ENCODE results near the gene SGSH. TPM values are rescaled to one million over a fixed set of nuclear protein-coding genes. Genes with fewer than 3 reads are reported as not detected.

Gene SGSH
- total RNA-seq, 1 donor from 2014 or later: 24.0 TPM

- no peaks in the 10 kb centered on the region for H3K9me3 ChIP-seq (ENCODE audit: insufficient read depth, low read depth, low read length)
- no peak for TF ChIP-seq EZH2 (IDR thresholded peaks at IDR 0.05; ENCODE audit: insufficient read depth, low read length)
- TF ChIP-seq CTCF (IDR thresholded peaks at IDR 0.05; ENCODE audit: insufficient read depth, low read depth, low read length): no peak
- peaks cover 5% of the 10 kb centered on the region for H3K36me3 Mint-ChIP-seq (ENCODE audit: low read depth, unreplicated experiment)
- peaks cover 2% of the 10 kb centered on the region for H3K9me3 Mint-ChIP-seq (ENCODE audit: unreplicated experiment)
- FAIRE-seq (no peak), DNase-seq (ENCODE audit: low read depth) (no peak)
- H2AFZ ChIP-seq (ENCODE audit: low read depth, low read length): no peak overlapping the region
- H3K4me1 Mint-ChIP-seq (ENCODE audit: low read depth, unreplicated experiment): peaks cover 2% of the 10 kb centered on the region
- H3K4me1 ChIP-seq (ENCODE audit: insufficient read depth, low read length): no peaks in the 10 kb centered on the region
- H3K27me3 Mint-ChIP-seq (ENCODE audit: low read depth, unreplicated experiment): peaks cover 13% of the 10 kb centered on the region
- H4K20me1 ChIP-seq (ENCODE audit: insufficient read depth, low read length): no peaks in the 10 kb centered on the region
- H3K27ac Mint-ChIP-seq (ENCODE audit: unreplicated experiment): no peak overlapping the region
- no peaks in the 10 kb centered on the region for H3K79me2 ChIP-seq (ENCODE audit: insufficient read depth, low read length)
- no peaks in the 10 kb centered on the region for H3K36me3 ChIP-seq (ENCODE audit: insufficient read depth, low read length)
- peaks cover 13% of the 10 kb centered on the region for H3K27me3 ChIP-seq (ENCODE audit: insufficient read depth, low read length)
- H3K27ac ChIP-seq (ENCODE audit: low read depth, low read length): no peak overlapping the region
- no peak overlapping the region for H3K9ac ChIP-seq (ENCODE audit: low read length)
- H3K4me3 Mint-ChIP-seq (ENCODE audit: unreplicated experiment): no peak overlapping the region
- no peak overlapping the region for H3K4me3 ChIP-seq (ENCODE audit: insufficient read depth, low read depth, low read length)
- no peak overlapping the region for H3K4me2 ChIP-seq (ENCODE audit: low read length)
Measured at GRCh38 chr17:80164185-80164584, 55.9 kb downstream of the SGSH start.

GRCh38 chr17:80163336-80163735, 56.8 kb downstream of the SGSH start:
- no peak for FAIRE-seq
- no peaks in the 10 kb centered on the region for H3K4me1 ChIP-seq (ENCODE audit: insufficient read depth, low read length)
- Mint-ChIP-seq H3K27me3 (ENCODE audit: low read depth, unreplicated experiment) (peaks cover 10% of the 10 kb centered on the region), H3K9me3 (ENCODE audit: unreplicated experiment) (no peaks in the 10 kb centered on the region), H3K4me3 (ENCODE audit: unreplicated experiment) (no peak overlapping the region), H3K36me3 (ENCODE audit: low read depth, unreplicated experiment) (peaks cover 2% of the 10 kb centered on the region), H3K27ac (ENCODE audit: unreplicated experiment) (no peak overlapping the region), H3K4me1 (ENCODE audit: low read depth, unreplicated experiment) (peaks cover 2% of the 10 kb centered on the region)
- H3K27ac ChIP-seq (ENCODE audit: low read depth, low read length): no peak overlapping the region
- H4K20me1 ChIP-seq (ENCODE audit: insufficient read depth, low read length): no peaks in the 10 kb centered on the region
- no peak overlapping the region for H2AFZ ChIP-seq (ENCODE audit: low read depth, low read length)
- H3K9me3 ChIP-seq (ENCODE audit: insufficient read depth, low read depth, low read length): no peaks in the 10 kb centered on the region
- no peak overlapping the region for H3K4me2 ChIP-seq (ENCODE audit: low read length)
- H3K79me2 ChIP-seq (ENCODE audit: insufficient read depth, low read length): no peaks in the 10 kb centered on the region
- no peak overlapping the region for H3K4me3 ChIP-seq (ENCODE audit: insufficient read depth, low read depth, low read length)
- H3K27me3 ChIP-seq (ENCODE audit: insufficient read depth, low read length): peaks cover 13% of the 10 kb centered on the region
- no peak for DNase-seq (ENCODE audit: low read depth)
- H3K36me3 ChIP-seq (ENCODE audit: insufficient read depth, low read length): no peaks in the 10 kb centered on the region
- TF ChIP-seq EZH2 (IDR thresholded peaks at IDR 0.05; ENCODE audit: insufficient read depth, low read length) (no peak), CTCF (IDR thresholded peaks at IDR 0.05; ENCODE audit: insufficient read depth, low read depth, low read length) (no peak)
- no peak overlapping the region for H3K9ac ChIP-seq (ENCODE audit: low read length)

DNA sequence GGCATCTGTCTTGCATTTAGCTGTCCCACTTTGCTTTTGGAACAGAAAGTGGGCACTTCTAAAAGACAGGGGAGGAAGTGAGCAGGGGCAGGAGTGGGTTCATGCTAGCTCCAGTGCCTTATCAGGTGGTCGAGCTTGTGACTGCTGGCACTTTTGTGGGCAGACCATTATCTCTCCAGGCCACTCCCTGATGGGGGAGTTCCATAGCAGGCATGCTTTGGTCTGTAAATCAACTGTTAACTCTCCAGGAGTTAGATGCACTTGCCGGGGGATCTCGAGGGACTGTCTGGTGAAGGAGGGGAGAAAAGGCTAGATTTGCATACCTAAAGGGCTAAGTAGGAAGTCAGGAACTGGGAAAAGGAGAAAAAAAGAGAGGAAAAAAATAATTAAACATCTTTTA, 59.6 kb downstream of the SGSH start:
- Mint-ChIP-seq H3K36me3 (ENCODE audit: low read depth, unreplicated experiment) (peaks cover 2% of the 10 kb centered on the region), H3K27ac (ENCODE audit: unreplicated experiment) (no peak overlapping the region), H3K9me3 (ENCODE audit: unreplicated experiment) (peaks cover 8% of the 10 kb centered on the region), H3K4me3 (ENCODE audit: unreplicated experiment) (no peak overlapping the region), H3K4me1 (ENCODE audit: low read depth, unreplicated experiment) (peaks cover 2% of the 10 kb centered on the region), H3K27me3 (ENCODE audit: low read depth, unreplicated experiment) (peaks cover 8% of the 10 kb centered on the region)
- Histone ChIP-seq H3K79me2 (ENCODE audit: insufficient read depth, low read length) (no peaks in the 10 kb centered on the region), H3K4me2 (ENCODE audit: low read length) (no peak overlapping the region), H3K36me3 (ENCODE audit: insufficient read depth, low read length) (no peaks in the 10 kb centered on the region), H3K27me3 (ENCODE audit: insufficient read depth, low read length) (peaks cover 13% of the 10 kb centered on the region), H3K4me1 (ENCODE audit: insufficient read depth, low read length) (no peaks in the 10 kb centered on the region), H3K9me3 (ENCODE audit: insufficient read depth, low read depth, low read length) (no peaks in the 10 kb centered on the region), H3K27ac (ENCODE audit: low read depth, low read length) (no peak overlapping the region), H3K9ac (ENCODE audit: low read length) (no peak overlapping the region), H2AFZ (ENCODE audit: low read depth, low read length) (no peak overlapping the region), H4K20me1 (ENCODE audit: insufficient read depth, low read length) (no peaks in the 10 kb centered on the region), H3K4me3 (ENCODE audit: insufficient read depth, low read depth, low read length) (no peak overlapping the region)
- FAIRE-seq (no peak), DNase-seq (ENCODE audit: low read depth) (no peak)
- TF ChIP-seq EZH2 (IDR thresholded peaks at IDR 0.05; ENCODE audit: insufficient read depth, low read length) (no peak), CTCF (IDR thresholded peaks at IDR 0.05; ENCODE audit: insufficient read depth, low read depth, low read length) (no peak)

Other genes with a start within 250 kb of the SGSH start
- gene TBC1D16, start 184.5 kb downstream of the SGSH start, total RNA-seq: 37.6 and 45.1 TPM in 2 replicates
- 5.0 and 7.0 TPM in 2 replicates for gene CCDC40, start 183.7 kb downstream of the SGSH start, total RNA-seq
- gene GAA, start 118.8 kb downstream of the SGSH start, total RNA-seq: 46.9 and 47.7 TPM in 2 replicates
- gene EIF4A3, start 73.2 kb downstream of the SGSH start, total RNA-seq: 87.5 and 89.9 TPM in 2 replicates
- gene CARD14, start 50.3 kb downstream of the SGSH start, total RNA-seq: 0.29 TPM in 1 of 2 replicates, not detected in the other
- gene SLC26A11, start 94 bp upstream of the SGSH start, total RNA-seq: 15.3 and 16.1 TPM in 2 replicates
- gene RNF213, start 40.5 kb upstream of the SGSH start, total RNA-seq: 120 and 129 TPM in 2 replicates
- 20.7 and 30.8 TPM in 2 replicates for gene ENDOV, start 194.8 kb upstream of the SGSH start, total RNA-seq